IPS-18c (cell line): ENCODE measurements around the gene MX2.
"Not testable (repeated sequence)": the region's sequence is repeated elsewhere in the genome, so short reads cannot be mapped to it uniquely, and the experiment has no call there.

ENCODE experiments used
- H3K4me3 ChIP-seq: 2 replicates; pipeline ENCODE4 v1.7.0; 2013; ENCODE audit warnings: low read depth, mild to moderate bottlenecking, low read length, moderate library complexity; ENCODE audit not compliant: insufficient read depth
- H3K9me3 ChIP-seq: one replicate; pipeline ENCODE4 v1.6.1; 2013; ENCODE audit warnings: mild to moderate bottlenecking, low read length, moderate library complexity; ENCODE audit not compliant: control insufficient read depth, insufficient read depth

The MX2 gene, protein sequence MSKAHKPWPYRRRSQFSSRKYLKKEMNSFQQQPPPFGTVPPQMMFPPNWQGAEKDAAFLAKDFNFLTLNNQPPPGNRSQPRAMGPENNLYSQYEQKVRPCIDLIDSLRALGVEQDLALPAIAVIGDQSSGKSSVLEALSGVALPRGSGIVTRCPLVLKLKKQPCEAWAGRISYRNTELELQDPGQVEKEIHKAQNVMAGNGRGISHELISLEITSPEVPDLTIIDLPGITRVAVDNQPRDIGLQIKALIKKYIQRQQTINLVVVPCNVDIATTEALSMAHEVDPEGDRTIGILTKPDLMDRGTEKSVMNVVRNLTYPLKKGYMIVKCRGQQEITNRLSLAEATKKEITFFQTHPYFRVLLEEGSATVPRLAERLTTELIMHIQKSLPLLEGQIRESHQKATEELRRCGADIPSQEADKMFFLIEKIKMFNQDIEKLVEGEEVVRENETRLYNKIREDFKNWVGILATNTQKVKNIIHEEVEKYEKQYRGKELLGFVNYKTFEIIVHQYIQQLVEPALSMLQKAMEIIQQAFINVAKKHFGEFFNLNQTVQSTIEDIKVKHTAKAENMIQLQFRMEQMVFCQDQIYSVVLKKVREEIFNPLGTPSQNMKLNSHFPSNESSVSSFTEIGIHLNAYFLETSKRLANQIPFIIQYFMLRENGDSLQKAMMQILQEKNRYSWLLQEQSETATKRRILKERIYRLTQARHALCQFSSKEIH

DNA sequence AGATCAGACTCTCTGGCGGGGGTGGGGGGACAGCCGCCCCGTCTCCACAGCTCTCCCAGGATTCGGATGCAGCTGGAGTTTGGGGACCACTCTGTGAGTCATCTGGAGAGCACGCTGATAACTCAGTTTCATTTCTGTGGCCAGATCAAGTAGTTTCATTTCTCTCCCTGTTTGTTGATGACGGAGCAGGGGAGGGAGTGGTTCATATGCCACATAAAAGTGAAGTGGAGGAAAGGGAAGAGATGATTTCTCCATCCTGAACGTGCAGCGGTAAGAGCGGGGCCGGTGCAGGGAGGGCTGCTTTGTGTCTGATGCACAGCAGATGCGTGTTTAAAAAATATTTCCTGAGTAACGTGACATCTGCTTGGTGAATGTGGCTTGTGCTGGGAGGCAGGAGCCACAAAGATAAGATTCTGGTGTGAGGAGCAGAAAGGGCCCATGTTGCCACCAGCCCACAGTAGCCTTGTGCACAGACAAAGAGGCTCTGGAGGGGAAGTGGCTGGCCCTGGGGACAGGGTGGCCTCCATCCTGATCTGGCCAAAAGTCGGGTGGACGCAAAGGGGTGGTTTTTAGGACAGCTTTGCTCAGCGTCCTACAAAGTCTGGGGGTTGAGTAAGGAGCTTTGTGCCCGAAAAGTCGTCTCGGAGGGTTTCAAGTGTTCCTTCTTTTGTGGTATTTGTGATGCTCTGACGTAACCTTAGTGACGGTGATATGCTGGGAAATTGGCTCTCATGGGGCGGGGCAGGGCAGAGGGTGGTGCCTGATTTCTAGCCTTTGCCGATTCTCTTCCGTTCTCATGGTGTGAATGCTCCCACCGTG is at the start of gene MX2:
Gene MX2 (plus strand): TSS at position 242 of the 819 bp plus-strand sequence. CDS start 14,880 bp downstream, outside the sequence.
- H3K9me3 ChIP-seq, result no peaks in the 10 kb centered on the region
- no peak within 1 kb of the TSS for H3K4me3 ChIP-seq

DNA sequence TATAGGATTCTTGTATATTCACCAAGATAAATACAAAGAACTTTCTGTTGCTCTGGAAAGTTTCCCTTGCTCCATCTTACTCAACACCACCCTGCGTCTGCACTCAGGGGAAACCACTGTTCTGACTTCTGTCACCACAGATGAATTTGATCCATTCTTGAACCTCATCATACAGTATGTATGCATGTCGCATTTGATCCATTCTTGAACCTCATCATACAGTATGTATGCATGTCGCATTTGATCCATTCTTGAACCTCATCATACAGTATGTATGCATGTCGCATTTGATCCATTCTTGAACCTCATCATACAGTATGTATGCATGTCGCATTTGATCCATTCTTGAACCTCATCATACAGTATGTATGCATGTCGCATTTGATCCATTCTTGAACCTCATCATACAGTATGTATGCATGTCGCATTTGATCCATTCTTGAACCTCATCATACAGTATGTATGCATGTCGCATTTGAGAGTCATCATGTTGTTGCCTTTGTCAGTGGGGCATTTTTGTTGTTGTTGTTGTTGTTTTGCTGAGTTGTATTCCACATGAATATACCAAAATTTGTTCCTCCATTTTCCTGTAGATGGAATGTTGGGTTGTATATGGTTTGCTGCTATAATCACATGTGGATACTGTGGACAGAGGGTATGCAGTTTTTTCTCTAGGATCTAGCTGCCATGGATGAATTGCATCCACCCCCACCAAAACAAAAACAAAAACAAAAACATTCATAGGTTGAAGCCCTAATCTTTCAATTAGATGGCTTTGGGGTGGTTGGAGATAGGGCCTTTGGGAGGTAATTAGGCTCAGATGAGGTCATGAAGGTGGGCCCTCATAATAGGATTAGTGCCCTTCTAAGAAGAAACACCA is 48.3 kb upstream of the MX2 start:
- not testable (repeated sequence) for H3K9me3 ChIP-seq, H3K4me3 ChIP-seq

DNA sequence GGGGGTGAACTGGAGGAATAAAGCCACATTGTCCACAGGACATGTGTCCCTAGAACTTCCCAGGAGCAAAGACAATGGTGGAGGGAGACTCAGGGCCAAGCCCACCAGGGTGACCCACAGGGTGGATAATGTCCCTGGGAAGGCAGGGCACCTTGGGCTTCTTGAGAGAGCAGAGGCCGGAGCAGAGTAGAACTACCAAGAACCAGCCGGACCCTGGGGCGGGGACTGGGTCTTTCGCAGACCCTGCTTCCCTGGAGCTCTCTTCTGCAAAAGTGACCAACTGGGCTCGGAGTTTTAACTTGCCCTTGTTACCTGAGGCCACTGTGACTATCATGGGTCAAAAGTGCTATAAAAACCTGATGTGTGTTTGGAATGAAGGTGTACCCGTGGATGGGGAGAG is 46.1 kb upstream of the MX2 start:
- H3K9me3 ChIP-seq, result no peaks in the 10 kb centered on the region
- H3K4me3 ChIP-seq, result no peak overlapping the region

DNA sequence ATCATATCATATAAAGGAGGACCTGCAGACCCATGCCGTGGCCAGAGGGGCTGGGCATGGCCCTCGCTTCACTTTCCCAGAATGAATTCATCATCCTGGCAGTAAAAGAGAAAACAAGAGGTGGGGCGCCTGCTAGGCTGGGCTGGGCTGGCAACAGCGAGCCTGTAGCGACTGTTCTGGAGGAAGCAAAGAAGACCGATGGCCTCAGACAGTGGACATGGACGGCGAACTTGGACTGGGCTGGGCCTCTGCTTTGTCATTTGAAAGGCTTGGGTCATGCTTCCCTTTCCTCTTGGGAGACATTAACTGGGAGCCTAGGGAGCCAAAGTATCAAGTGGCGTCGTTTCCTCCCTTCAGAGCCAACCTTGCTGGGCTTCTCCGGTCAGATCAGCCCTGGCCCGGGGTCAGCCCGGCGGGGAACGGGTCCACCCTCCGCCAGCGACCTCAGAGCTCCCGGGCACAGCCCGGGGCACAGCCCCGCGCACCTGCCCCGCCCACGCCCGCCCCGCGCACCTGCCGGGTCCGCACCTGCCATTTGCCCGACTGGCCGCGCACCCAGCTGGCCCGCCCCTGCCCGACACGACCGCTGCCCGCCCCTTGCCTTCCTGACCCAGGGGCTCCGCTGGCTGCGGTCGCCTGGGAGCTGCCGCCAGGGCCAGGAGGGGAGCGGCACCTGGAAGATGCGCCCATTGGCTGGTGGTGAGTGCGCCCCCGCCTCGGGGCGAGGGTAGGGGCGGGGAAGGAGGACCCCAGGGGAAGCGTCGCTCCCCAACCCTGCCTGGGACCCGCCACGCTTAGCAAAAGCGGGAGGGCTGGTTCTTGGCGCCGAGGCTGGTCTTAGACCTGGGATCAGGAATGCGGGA is 45.4 kb upstream of the MX2 start, which contains the start of gene FAM3B:
Gene FAM3B (plus strand): TSS at position 602 of the 863 bp plus-strand sequence. CDS start 79 bp downstream, at position 681.
- Histone ChIP-seq H3K4me3 (peak within 1 kb of the TSS; percentile 56), H3K9me3 (no peaks in the 10 kb centered on the region)

DNA sequence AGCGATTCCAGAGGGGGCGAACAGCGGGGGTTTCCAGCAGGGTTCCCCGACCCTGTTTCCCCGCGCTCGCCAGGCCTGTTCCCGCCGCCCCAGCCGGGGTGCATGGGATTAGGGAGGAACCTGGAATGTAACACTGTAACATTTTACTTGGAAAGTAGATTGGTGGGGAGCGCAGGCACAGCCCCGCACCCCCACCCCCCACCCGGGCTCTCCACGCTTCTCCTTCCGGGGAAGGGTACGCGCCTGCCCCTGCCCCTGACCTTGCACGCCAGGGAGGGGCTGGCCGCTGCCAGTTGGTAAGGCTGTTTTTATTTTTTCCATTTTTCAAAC is 44.8 kb upstream of the MX2 start:
- peak overlapping the region; percentile 56 for H3K4me3 ChIP-seq
- no peaks in the 10 kb centered on the region for H3K9me3 ChIP-seq

DNA sequence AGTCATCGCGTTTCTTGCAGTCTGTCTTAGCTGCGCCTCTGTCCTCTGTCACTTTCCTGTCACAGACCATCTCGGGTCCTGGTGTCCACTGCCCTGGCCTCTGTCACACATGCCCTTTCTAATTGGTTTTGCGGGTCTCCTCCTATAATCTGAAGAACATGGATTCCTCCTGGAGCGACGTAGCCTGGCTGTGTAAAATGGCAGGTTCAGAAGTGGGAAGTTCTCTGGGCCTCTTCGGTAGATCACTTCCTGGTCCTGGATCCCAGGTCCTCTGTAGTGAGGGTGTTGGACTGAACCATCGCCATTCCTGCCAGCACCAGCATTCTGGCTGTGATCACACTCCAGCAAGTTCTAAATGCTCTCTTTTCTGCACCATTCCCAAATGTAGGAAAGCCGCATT is 44.4 kb upstream of the MX2 start:
- Histone ChIP-seq H3K9me3 (no peaks in the 10 kb centered on the region), H3K4me3 (peak overlapping the region; percentile 56)

DNA sequence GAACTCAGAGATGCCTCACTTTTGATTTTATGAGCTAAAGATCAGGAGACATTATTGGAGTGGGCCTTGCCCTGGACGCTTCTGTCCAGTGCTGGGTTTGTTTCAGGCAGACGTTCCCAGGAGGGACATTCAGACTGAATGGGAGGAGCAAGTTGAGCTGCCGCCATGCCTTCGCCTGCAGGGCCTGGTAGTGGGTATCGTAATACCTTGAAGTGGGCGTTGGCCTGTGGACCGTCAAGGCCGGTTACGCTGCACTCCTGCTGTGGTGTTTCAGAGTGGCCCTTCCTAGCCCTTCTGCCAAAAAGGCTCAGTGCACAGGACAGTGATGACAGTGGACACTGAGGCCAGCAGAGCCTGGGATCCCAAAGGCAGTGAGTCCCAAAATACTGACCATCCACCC is 43.6 kb upstream of the MX2 start:
- H3K9me3 ChIP-seq, result no peaks in the 10 kb centered on the region
- H3K4me3 ChIP-seq, result no peak overlapping the region

DNA sequence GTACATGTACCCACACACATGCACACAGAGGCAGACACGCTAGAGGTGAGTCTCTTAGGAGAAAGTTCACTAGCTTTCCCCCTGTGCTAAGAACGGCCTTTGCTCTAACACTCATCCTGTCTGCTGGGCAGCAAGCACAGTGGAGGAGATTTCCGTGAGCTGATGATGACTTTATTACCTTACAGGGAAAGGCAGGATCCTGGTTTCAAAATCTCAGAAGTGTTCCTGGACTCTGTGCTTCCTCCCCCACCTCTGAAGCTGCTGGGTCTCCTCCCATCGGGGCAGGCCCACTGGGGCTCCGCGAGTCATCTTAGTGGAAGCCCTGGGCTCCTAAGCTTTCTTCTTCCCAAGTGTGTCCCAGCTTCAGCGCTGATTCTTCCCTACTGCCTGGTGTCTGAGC is 42.6 kb upstream of the MX2 start:
- Histone ChIP-seq H3K4me3 (no peak overlapping the region), H3K9me3 (no peaks in the 10 kb centered on the region)

DNA sequence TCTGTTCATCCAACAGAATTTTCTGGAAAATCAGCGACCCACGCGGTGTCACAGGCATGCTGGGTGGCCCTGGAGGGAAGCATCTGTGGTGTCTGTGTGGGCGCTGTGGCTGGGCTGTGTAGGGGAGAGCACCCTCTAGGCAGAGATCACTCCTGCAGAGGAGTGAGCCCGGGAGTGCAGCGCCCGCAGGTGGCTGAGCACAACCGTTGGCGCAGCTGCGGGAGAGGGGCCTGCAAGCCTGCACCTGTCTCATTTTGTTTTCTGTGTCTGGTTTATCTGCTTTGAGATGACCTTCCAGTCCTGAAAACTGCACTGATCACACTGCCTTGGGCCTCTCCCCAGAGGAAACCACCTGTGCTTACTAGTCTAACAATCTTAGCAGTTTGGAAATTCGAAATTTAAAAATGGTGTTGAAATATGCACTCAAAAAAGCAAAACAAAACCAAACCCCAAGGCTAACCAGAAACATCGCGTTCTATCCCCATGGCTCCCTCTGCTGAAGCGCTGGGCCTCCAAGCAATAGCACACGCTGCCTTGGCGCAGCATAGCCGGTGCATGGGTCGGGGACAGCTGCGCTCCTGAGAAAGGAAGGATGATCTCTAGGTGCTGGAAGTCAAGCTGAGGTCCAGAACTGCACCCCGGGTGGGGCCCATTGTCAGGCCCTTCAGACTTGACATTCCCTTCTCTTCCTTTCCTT is 40.5 kb upstream of the MX2 start:
- Histone ChIP-seq H3K9me3 (no peaks in the 10 kb centered on the region), H3K4me3 (no peak overlapping the region)

DNA sequence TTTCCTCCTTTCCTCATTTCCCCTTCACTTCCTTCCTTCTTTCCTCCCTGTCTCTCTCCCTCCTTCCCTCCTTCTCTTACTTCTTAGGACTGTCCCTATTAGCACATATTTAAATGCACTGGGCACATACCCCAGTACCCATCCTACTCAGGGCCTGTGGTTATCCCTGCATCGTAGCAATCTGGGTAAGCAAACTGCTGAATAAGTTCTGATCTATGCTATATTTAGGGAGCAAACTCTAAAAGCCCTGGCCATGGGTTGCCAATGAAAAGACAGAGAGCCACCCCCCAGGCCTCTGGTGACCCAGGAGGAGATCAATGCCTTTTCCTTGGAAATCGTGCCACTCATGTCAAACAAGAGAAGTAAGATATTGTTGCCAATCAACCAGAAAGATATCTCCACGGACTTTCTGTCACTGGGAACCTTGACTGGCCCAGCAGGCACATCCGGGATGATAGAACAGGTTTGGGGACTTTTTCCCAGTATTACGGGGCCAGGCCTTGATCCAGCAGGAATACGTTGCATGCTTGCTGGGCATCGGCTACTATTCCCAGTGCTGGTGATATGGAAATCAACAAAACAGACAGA is 39.8 kb upstream of the MX2 start:
- H3K4me3 ChIP-seq, result no peak overlapping the region
- no peaks in the 10 kb centered on the region for H3K9me3 ChIP-seq

DNA sequence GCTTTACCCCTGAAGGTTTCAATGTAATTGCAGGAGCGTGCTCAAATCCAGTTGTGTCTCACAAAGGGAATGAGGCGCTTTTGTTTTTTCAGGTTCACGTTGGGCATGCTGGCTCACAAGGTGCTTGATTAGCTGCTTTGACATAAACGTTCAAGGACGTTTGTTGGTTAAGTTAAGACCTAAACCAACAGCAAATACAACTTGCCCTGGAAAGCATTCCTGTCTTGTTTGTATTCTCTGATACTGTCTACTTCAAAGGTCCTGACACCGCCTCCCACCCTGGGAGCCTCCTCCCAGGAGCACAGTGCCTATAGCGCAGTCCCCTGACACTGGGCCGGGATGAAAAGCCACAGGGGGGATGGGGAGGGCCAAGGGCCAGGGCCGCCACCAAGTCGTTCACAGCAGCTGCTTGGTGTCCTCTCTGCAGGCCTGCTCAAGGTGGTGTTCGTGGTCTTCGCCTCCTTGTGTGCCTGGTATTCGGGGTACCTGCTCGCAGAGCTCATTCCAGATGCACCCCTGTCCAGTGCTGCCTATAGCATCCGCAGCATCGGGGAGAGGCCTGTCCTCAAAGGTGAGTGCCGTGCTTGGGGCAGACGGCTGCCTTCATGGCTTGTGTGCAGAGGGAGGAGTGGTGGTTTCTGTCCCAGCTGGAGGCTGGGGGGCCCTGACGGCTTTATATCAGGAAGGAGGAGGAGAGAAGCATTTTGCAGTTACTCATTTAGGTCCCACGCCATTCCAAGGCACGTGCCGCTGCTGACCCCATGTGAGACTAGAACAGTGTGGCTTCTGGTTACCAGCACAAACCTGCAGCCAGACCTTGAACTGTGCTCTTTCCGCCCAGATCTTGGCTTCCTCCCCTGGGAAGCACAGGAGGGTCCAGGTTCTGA is 39.1 kb upstream of the MX2 start:
- no peak overlapping the region for H3K4me3 ChIP-seq

DNA sequence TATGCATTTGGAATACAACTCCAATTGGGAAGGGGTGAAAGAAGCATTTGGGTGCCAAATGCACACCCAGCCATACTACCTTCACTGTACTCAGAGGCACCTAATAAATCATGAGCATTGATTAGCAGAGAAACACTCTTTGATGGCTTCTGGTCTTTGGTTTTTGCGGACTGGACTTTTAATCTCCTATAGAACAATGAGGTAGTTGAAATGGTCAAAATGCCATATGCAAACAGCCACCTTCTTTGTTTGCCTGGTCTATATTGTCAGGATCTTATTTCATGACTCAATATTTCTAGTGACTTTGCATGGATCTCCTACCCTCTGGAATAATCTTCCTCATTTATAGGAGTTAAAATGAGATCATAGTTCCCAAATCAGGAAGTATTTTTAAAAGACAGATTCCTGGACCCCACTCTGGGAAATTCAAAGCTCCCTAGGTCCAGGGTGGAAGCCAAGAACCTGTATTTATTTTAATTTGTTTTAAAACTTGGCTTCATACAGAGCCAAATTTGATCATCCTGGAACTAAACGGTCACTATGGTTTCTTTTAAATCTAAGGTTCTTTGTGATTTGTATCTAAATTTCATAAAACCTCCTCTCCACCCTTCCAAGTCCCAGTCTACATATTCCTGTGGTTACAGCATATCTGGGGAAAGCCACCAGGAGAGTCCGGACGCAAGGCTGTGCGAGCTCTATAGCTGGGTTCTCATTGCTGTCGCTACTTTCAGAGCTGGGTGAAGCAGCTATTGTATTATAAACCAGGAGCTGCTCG is 36.5 kb upstream of the MX2 start:
- no peaks in the 10 kb centered on the region for H3K9me3 ChIP-seq
- H3K4me3 ChIP-seq, result no peak overlapping the region

More for the DNA sequence above, 39.1 kb upstream of the MX2 start:
- H3K9me3 ChIP-seq, result no peaks in the 10 kb centered on the region

DNA sequence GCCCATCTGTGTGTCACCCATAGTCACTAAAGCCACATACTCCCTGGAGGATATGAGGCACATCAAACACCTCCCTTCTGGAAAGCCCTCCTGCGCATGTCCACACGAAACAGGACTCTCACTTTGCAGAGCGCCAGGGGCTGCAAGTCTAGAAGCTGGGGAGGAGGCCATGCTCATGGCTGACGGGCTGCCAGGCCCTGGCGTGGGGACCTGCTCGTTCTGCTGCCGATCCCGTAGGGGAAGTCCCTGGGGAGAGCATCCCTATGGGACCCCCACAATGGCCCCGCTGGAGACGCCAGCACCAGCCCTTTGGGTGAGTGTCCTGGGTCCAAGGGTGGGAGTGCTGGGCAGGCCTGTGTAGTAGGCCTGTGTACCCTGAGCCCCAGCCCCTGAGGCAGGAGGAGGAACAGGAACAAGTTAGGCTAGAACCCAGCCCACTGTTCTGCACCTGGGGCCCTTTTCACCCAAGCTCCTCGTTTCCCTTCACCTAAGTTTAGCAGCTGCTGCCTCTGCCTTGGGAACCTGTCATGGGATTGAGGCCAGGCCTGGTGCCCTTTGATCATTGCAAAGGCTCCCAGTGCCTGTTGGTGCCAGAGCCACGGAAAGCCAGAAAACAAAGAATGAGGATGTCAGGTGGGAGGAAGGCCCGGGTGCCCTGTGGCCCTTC is 35.3 kb upstream of the MX2 start:
- H3K9me3 ChIP-seq, result no peaks in the 10 kb centered on the region
- no peak overlapping the region for H3K4me3 ChIP-seq
